Nephron (organoid): Measurements from ENCODE around the gene FGD3.
A peak's percentile ranks its signal among the peaks of the same experiment; 100 is the strongest.

Source experiments
- H3K27ac Mint-ChIP-seq, 3 experiments: 2 replicates each; pipeline ENCODE4 v1.8.0; 2020; ENCODE audit warnings: mixed read lengths in 3 of 3, mild to moderate bottlenecking in 2 of 3, moderate library complexity in 1 of 3
- H3K27me3 Mint-ChIP-seq: 2 replicates; pipeline ENCODE4 v1.8.0; 2021; ENCODE audit warnings: low read depth, mild to moderate bottlenecking, moderate library complexity, mixed read lengths
- H3K36me3 Mint-ChIP-seq: 2 replicates; pipeline ENCODE4 v1.8.0; 2020; ENCODE audit warnings: low read depth, mixed read lengths
- H3K4me1 Mint-ChIP-seq: 2 replicates; pipeline ENCODE4 v1.8.0; 2020; ENCODE audit warnings: mixed read lengths
- H3K4me3 Mint-ChIP-seq, 3 experiments: 2 replicates each; pipeline ENCODE4 v1.8.0; 2020; ENCODE audit warnings: mild to moderate bottlenecking in 3 of 3, mixed read lengths in 3 of 3, moderate library complexity in 2 of 3
- H3K9me3 Mint-ChIP-seq: 2 replicates; pipeline ENCODE4 v1.8.0; 2020; ENCODE audit warnings: mixed read lengths
- CTCF ChIP-seq, 3 experiments: fragments of 200-600 bp; sonication (generic); IDR thresholded peaks; one replicate each; pipeline ENCODE4 v1.5.0; 2021; ENCODE audit warnings: antibody characterized with exemption in 3 of 3; ENCODE audit not compliant: unreplicated experiment in 3 of 3

FGD3 gene

GRCh38 chr9:93059715-93060578 is 112.6 kb downstream of the FGD3 start:
- Mint-ChIP-seq H3K27ac (peak overlapping the region in 1 of 3 experiments; percentile 47), H3K36me3 (no peaks in the 10 kb centered on the region), H3K27me3 (peaks cover 18% of the 10 kb centered on the region), H3K4me3 (peak overlapping the region in 1 of 3 experiments; percentile 23), H3K4me1 (peaks cover 27% of the 10 kb centered on the region), H3K9me3 (no peaks in the 10 kb centered on the region)
- TF ChIP-seq CTCF (IDR thresholded peaks at IDR 0.05; ENCODE audit: unreplicated experiment in 3 of 3): no peak

GRCh38 chr9:93060746-93061259 is 113.5 kb downstream of the FGD3 start:
- Mint-ChIP-seq H3K36me3 (no peaks in the 10 kb centered on the region), H3K4me3 (peak overlapping the region in 1 of 3 experiments; percentile 23), H3K4me1 (peaks cover 31% of the 10 kb centered on the region), H3K27me3 (peaks cover 18% of the 10 kb centered on the region), H3K27ac (peak overlapping the region; percentile 47 to 75 (median 61)), H3K9me3 (no peaks in the 10 kb centered on the region)
- no peak for TF ChIP-seq CTCF (IDR thresholded peaks at IDR 0.05; ENCODE audit: unreplicated experiment in 3 of 3)

GRCh38 chr9:93061260-93061751 is 114.0 kb downstream of the FGD3 start:
- Mint-ChIP-seq H3K27me3 (peaks cover 18% of the 10 kb centered on the region), H3K4me1 (peaks cover 31% of the 10 kb centered on the region), H3K4me3 (no peak overlapping the region), H3K9me3 (no peaks in the 10 kb centered on the region), H3K36me3 (no peaks in the 10 kb centered on the region), H3K27ac (peak overlapping the region in 2 of 3 experiments; percentile 47 to 90)
- TF ChIP-seq CTCF (IDR thresholded peaks at IDR 0.05; ENCODE audit: unreplicated experiment in 3 of 3): no peak

- Mint-ChIP-seq H3K4me1 (peaks cover 30% of the 10 kb centered on the region), H3K27me3 (peaks cover 18% of the 10 kb centered on the region), H3K9me3 (no peaks in the 10 kb centered on the region), H3K36me3 (no peaks in the 10 kb centered on the region), H3K27ac (peak overlapping the region; percentile 8 to 90 (median 48)), H3K4me3 (peak overlapping the region in 1 of 3 experiments; percentile 43)
- no peak for TF ChIP-seq CTCF (IDR thresholded peaks at IDR 0.05; ENCODE audit: unreplicated experiment in 3 of 3)
Measured at GRCh38 chr9:93061791-93062763, 114.8 kb downstream of the FGD3 start.

- H3K36me3 Mint-ChIP-seq: no peaks in the 10 kb centered on the region
- H3K27ac Mint-ChIP-seq: no peak overlapping the region
- H3K27me3 Mint-ChIP-seq: peaks cover 15% of the 10 kb centered on the region
- H3K9me3 Mint-ChIP-seq: no peaks in the 10 kb centered on the region
- peaks cover 25% of the 10 kb centered on the region for H3K4me1 Mint-ChIP-seq
- H3K4me3 Mint-ChIP-seq: no peak overlapping the region
- TF ChIP-seq CTCF (IDR thresholded peaks at IDR 0.05; ENCODE audit: unreplicated experiment in 3 of 3): no peak
Measured at GRCh38 chr9:93064392-93065134, 117.2 kb downstream of the FGD3 start.
